ENCODE results near the gene MMEL1. TPM values are rescaled to one million over a fixed set of nuclear protein-coding genes. Genes with fewer than 3 reads are reported as not detected.

MMEL1 gene, protein sequence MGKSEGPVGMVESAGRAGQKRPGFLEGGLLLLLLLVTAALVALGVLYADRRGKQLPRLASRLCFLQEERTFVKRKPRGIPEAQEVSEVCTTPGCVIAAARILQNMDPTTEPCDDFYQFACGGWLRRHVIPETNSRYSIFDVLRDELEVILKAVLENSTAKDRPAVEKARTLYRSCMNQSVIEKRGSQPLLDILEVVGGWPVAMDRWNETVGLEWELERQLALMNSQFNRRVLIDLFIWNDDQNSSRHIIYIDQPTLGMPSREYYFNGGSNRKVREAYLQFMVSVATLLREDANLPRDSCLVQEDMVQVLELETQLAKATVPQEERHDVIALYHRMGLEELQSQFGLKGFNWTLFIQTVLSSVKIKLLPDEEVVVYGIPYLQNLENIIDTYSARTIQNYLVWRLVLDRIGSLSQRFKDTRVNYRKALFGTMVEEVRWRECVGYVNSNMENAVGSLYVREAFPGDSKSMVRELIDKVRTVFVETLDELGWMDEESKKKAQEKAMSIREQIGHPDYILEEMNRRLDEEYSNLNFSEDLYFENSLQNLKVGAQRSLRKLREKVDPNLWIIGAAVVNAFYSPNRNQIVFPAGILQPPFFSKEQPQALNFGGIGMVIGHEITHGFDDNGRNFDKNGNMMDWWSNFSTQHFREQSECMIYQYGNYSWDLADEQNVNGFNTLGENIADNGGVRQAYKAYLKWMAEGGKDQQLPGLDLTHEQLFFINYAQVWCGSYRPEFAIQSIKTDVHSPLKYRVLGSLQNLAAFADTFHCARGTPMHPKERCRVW
- 1.5 and 3.9 TPM in 2 replicates for total RNA-seq

DNA sequence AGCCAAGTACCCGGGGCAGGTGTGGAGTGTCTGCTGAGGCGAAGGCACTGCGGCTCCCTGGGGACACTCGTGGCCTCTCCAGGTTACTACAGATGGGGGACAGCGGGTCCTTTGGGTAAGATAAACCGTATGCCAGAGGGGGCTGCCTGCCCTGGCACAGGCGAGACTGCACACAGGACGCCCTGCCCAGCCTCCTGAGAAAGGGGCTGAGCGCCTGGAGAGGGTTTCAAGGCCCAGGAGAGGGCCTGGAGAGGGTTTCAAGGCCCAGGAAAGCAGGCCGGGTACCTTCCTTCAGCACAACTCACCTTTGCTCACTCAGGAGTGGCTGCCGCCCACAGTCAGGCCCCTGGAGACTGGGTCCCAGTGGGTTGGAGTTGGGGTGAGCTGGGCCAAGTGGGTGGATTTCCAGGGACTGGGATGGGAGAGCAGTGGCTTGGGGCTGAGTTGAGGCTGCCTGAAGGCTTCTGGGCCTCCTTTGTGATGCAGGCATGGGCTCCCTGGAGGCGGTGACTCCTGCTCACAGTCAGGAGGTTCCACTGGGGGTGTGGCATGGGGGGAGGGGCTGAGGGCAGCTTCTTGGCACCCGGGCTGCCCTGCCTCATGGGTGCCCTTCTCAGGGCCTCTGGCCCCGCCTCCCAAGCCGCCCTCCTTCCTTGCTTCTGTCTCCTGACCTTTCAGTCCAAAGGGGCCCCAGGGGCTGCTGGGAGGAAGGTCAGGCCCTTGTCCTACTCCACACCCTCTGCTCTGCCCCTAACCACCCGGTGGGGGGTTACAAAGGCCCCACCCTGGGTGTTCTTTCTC, at the start of gene MMEL1:
Gene MMEL1, minus strand, starts transcription at position 456 of the 801 bp plus-strand sequence. CDS start 3,532 bp downstream, outside the sequence.

DNA sequence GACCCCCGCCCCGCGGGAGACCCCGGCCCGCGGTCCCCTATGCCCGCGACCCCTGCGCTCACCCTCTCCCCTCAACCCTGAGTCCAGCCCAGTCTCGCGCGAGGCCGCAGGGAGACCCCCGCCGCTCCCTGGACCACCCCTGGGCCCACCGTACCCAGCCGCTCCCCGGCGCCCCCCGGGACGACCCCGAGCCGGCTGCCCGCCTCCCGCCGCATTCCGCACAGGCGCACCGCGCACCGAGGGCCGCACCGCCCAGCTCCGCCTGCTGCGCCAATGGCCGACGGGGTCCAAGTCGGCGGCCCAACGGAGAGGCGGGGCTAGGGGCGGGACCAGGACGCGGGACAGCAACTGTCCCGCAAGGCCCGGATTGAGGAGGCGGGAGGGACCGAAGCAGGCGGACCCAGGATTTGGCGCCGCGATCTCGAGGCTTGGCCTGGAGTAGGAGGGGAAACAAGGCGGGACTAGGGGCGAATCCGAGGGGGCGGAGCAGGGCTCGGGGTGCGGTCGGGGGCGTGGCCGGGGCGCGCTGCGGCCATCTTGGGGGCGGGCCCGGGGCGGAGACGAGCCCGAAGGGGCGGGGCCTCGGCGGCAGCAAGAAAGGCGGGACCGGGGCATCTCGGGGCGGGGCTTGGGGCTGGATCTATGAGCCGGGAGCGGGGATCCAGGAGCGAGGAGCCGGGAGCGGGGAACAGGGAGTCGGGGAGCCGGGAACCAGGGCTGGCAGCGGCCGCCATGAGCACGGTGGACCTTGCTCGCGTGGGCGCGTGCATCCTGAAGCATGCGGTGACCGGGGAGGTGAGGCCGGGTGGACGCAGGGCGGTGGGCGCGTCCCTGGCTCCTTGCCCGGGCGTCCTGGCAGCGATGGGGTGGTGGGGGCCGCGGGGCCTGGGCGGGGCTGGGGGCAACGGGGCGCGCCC, 46.4 kb downstream of the MMEL1 start, which contains the start of gene PRXL2B:
Gene PRXL2B, plus strand, starts transcription at position 624 of the 917 bp plus-strand sequence. Its CDS starts 109 bp downstream, at position 733.

DNA sequence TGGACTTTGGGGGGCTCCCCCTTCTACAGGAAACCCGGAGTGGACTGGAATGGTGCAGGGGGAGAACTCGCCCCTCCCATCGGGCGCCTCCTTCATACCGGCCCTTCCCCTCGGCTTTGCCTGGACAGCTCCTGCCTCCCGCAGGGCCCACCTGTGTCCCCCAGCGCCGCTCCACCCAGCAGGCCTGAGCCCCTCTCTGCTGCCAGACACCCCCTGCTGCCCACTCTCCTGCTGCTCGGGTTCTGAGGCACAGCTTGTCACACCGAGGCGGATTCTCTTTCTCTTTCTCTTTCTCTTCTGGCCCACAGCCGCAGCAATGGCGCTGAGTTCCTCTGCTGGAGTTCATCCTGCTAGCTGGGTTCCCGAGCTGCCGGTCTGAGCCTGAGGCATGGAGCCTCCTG, 76.5 kb downstream of the MMEL1 start, which contains the start of gene TNFRSF14:
Gene TNFRSF14, plus strand, starts transcription at position 95 of the 401 bp plus-strand sequence. Its CDS starts 294 bp downstream, at position 389.

Other genes starting within 250 kb of the MMEL1 start
- gene MORN1, start 241.5 kb downstream of the MMEL1 start, total RNA-seq = 4.2 and 6.2 TPM in 2 replicates
- 64.3 and 73.7 TPM in 2 replicates for gene RER1, start 241.2 kb downstream of the MMEL1 start, total RNA-seq
- 27.4 and 33.1 TPM in 2 replicates for gene PEX10, start 220.5 kb downstream of the MMEL1 start, total RNA-seq
- gene PLCH2, start 156.7 kb downstream of the MMEL1 start, total RNA-seq = not detected in 2 replicates
- 22.1 and 22.8 TPM in 2 replicates for gene PANK4, start 106.4 kb downstream of the MMEL1 start, total RNA-seq
- gene HES5, start 102.8 kb downstream of the MMEL1 start, total RNA-seq = not detected in 2 replicates
- 13.0 and 26.1 TPM in 2 replicates for gene TNFRSF14, start 76.6 kb downstream of the MMEL1 start, total RNA-seq
- 24.6 and 31.2 TPM in 2 replicates for gene PRXL2B, start 46.2 kb downstream of the MMEL1 start, total RNA-seq
- gene TTC34, start 168.7 kb upstream of the MMEL1 start, total RNA-seq = under 0.01 and 0.15 TPM in 2 replicates